Prostate gland (tissue), 2 donors: ENCODE measurements around the gene NAPEPLD.

Experiments used
- POLR2A ChIP-seq: fragments of 450-650 bp; IDR thresholded peaks from one replicate; pipeline ENCODE4 v1.6.1; 2016; ENCODE audit warnings: antibody characterized with exemption, mild to moderate bottlenecking
- POLR2AphosphoS5 ChIP-seq: sonication (generic); formaldehyde crosslinking; IDR thresholded peaks from one replicate; pipeline ENCODE4 v1.6.1; 2017; ENCODE audit warnings: antibody characterized with exemption
- TF ChIP-seq, protein P1 (sequence below), 4 experiments: fragments of 200-600 bp in 2 of 4; fragments of 450-650 bp in 2 of 4; sonication (generic) in 2 of 4; IDR thresholded peaks; 1 replicate in 3 of 4; 2 replicates in 1 of 4; pipeline ENCODE4 v1.5.1; 2016 to 2019; ENCODE audit warnings: antibody characterized with exemption in 4 of 4, mild to moderate bottlenecking in 2 of 4, moderate library complexity in 2 of 4

DNA sequence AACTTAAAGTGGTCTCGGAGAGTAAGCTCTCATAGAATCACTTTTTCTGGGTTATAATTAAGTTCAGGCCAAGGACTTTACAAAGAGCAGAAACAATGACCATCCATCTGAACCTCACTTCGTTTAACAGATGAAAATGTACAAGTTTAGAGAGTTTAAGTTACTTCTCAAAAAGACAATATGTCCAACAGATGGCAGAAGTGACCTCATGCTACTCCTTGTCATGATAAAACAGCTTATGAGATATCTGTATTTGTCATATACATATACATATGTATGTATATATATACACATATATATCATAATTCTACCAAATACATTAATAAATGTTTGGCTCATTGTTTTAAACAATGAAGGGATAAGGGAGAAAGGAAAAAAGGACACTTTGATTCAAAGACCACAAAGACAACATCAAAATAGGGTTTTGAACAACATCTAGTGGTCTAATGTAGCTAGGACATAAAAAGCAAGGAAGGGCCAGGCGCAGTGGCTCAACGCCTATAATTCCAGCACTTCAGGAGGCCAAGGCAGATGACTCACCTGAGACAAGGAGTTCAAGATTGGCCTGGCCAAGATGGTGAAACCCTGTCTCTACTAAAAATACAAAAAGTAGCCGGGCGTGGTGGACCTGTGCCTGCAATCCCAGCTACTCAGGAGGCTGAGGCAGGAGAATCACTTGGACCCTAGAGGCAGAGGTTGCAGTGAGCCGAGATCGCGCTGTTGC lies 17.8 kb downstream of the NAPEPLD start:
- no peak for TF ChIP-seq POLR2A
- TF ChIP-seq, protein P1, sequence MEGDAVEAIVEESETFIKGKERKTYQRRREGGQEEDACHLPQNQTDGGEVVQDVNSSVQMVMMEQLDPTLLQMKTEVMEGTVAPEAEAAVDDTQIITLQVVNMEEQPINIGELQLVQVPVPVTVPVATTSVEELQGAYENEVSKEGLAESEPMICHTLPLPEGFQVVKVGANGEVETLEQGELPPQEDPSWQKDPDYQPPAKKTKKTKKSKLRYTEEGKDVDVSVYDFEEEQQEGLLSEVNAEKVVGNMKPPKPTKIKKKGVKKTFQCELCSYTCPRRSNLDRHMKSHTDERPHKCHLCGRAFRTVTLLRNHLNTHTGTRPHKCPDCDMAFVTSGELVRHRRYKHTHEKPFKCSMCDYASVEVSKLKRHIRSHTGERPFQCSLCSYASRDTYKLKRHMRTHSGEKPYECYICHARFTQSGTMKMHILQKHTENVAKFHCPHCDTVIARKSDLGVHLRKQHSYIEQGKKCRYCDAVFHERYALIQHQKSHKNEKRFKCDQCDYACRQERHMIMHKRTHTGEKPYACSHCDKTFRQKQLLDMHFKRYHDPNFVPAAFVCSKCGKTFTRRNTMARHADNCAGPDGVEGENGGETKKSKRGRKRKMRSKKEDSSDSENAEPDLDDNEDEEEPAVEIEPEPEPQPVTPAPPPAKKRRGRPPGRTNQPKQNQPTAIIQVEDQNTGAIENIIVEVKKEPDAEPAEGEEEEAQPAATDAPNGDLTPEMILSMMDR (IDR thresholded peaks at IDR 0.05), result no peak
- TF ChIP-seq POLR2AphosphoS5, result no peak
